Epithelial cell of prostate (primary cell): ENCODE data around the gene PCDH9.
"Not testable (repeated sequence)": the region's sequence is repeated elsewhere in the genome, so short reads cannot be mapped to it uniquely, and the experiment has no call there.

Source experiments
- DNase-seq: peaks from one replicate; pipeline ENCODE4 v3.0.0-alpha.2; 2011; ENCODE audit warnings: low read depth, low spot score
- H3K27ac ChIP-seq: fragments of 450-650 bp; 2 replicates; pipeline ENCODE4 v1.5.1; 2017; ENCODE audit warnings: mild to moderate bottlenecking

The PCDH9 gene

DNA sequence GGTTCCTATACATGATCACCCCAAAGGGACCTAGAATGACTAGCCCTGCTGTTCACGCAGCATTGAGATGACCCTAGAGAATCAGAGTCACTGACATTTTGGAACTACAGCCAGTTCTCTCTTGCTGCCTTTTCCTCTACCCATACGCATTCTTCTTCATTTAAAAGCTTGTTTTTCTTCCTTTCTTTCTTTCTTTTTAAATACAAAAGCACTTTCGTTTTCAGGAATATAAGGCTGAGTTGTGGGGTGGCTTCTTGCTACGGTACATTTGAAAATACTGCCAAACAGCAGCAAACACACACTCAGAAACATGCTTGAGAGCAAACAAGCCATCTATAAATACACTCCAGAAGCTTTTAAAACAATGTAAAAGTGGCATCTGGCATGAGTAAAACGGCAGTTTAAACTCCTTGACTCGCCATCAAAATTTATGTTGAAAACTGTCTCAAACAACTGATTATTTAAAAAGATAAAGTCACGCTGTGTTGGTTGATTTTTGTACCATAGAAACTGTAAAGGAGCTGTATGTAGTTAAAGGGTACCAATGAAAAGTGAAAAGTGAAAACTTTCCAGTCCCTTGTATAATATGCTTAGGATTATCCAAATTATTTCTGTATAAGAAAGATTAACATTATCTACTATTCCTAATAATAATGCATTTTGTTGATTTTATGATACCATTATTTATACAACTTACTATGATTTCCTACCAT, 95.6 kb downstream of the PCDH9 start:
- DNase-seq = no peak
- H3K27ac ChIP-seq = no peak overlapping the region

DNA sequence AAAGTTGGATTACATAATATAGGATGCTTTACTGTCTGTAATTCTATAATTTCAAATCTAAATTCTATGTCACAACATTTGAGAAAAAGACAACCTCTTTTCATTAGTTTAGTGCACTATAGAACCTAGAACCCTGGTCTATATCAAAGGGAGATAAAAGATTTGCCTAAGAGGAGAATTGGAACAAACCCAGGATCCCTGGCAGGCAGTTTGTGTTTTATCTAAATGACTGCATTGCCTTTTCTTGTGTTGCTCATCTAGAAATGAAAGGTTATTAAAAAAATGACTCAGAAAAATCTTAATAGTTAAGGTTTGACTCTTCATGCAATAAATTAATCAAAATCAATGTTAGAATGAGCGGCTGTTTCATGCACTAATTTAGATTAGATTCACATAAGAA, 96.7 kb downstream of the PCDH9 start:
- H3K27ac ChIP-seq = no peak overlapping the region
- DNase-seq = no peak

DNA sequence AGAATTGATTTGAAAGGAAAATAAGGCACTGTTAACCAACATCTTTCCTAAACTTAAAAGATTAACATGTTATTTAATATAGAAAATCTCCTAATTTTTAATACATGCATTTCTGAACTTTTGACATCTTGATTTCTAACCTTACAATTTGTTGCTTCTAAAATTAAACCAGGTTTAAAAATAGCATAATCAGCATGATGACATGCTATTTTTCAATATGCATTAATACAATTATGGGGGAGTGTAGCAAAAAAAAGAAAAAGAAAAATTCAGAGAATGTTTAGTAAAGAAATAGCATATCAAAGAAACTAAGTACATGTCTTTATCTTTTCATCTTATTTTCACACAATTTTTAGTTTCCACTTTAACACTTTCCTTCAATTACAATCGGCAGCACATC, 98.7 kb downstream of the PCDH9 start:
- H3K27ac ChIP-seq = no peak overlapping the region
- DNase-seq = no peak

DNA sequence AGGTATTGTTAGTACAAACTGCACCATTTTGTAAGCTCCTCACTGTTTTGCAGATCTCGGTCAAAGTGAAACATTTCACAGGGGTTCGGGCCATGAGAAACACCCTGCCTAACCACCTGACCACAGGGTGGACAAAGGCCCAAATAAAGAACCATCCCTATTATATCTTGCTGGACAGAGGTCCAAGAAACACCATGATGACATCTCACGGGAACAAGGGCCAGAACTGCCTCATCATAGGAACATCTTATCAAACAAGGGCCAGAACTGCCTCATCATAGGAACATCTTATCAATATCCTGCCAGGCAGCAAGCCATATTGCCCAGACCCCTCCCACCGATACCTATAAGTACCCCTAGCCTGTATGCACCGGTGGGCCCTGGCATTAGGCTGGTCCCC, 99.7 kb downstream of the PCDH9 start:
- H3K27ac ChIP-seq = no peak overlapping the region

DNA sequence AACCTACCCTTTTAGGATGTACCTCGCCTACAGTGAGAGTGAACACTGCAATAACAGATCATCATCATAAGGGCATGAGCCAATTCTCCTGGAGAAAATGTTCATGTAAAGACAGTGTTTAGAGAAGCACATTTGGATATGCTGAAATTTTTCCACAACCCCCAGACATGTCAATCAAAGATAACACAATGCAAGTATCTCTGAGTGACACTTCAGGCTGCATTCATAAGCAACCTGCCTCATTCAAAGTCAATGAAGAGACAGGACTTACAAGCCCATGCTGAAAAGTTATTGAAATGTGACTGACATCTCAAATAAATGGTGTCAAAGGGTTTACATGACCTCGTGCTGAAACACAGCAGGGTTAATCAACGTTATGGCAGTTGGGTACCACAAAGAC, 102.0 kb downstream of the PCDH9 start:
- no peak overlapping the region for H3K27ac ChIP-seq
- no peak for DNase-seq

More for the DNA sequence above, 99.7 kb downstream of the PCDH9 start:
- no peak for DNase-seq

DNA sequence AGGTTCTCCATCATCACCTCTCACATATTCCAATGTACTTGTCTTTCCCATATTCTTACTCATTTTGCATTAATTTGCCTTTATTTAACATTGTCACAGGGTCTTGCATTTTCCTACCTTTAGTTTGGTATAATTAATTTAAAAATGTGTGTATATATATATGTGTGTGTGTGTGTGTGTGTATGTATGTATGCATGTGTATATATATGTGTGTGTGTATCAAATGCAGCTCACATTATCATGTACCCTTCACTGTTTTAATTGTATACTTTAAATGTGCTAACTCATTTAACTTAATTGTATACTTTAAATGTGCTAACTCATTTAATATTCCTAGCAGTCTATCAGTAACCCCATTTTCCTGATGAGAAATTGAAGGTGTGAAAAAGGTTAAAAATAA, 104.5 kb downstream of the PCDH9 start:
- H3K27ac ChIP-seq = no peak overlapping the region
- DNase-seq = no peak

DNA sequence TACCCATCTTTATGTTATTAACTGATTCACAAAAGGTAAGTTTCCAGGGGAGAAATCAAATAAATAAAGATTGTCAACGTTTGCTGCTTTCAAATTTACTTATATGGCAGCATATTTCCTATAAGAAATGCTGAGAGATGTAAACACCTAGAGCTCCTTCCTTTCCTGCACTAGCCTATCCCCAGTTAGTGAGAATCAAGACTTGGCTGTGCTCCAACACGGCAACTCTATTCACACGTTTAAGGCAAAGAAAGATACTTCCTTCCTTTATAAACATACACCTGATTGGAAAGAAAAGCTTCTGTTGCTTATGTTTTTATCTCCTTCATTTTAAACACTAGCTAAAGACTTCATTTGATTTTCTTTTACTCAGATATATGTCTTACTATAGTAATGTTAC, 107.0 kb downstream of the PCDH9 start:
- H3K27ac ChIP-seq = no peak overlapping the region
- no peak for DNase-seq

DNA sequence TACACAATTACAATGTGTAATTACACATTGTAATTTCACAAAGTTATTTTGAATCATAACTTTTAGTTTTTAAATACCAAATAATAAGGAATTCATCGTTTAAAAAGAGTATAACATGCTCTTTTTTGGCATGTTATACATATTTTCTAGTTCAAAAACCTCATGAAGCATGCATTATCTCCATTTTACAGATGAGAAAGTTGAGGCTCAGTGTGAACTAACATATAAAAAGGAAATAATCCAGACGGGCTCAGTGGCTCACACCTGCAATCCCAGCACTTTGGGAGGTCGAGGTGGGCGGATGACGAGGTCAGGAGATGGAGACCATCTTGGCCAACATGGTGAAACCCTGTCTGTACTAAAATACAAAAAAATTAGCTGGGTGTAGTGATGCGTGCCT, 107.9 kb downstream of the PCDH9 start:
- DNase-seq = no peak
- H3K27ac ChIP-seq = no peak overlapping the region

DNA sequence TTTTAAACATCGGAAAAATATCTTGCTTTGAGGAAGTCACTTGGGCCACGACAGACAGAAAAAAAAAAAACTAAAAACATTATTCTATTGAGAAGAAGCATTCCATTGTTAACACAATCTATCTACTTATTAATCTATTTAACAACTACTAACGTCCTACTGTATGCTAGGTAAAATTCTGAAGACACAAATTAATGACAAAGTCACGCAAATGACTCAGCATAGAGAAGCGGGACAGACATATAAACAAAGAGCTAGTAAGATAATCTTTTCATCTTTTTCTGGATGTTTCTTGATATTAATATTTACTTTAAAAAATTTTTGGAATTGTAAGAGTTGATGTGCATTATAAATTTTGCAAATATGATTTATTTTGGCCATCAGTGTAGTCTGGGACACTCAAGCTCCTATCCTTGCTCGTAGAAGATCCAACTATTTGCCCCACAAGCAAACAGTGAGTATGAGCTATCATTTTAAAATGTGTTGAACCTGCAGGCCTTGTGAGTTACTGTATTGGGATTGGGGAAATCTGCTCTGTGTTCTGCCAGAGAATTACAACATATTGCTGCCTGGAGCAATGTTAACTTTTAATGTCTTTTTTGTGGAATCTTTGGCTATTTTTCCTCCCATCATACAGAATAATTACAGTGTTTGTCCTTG, 109.1 kb downstream of the PCDH9 start:
- no peak for DNase-seq
- H3K27ac ChIP-seq = peak overlapping the region; percentile 1

DNA sequence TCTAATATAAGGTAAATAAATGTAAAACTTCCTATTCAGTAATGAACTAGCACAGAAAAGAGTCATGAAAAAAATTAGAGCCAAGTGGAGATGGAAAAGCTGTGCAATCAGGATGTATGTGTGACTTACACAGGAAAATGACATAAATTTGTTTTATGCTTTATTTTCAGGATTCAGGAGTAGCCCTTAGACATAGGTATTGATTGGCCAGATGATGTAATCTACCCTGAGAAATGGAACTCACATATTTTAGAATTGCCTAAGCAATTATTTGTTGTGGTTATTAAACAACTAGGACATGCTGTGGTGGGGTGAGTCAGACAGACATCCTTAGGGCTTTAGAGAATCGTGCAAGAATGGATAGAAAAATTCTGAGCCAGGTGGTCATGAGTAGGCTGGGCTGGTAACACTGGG, 110.6 kb downstream of the PCDH9 start:
- peak; percentile 58 for DNase-seq
- peak overlapping the region; percentile 47 for H3K27ac ChIP-seq

DNA sequence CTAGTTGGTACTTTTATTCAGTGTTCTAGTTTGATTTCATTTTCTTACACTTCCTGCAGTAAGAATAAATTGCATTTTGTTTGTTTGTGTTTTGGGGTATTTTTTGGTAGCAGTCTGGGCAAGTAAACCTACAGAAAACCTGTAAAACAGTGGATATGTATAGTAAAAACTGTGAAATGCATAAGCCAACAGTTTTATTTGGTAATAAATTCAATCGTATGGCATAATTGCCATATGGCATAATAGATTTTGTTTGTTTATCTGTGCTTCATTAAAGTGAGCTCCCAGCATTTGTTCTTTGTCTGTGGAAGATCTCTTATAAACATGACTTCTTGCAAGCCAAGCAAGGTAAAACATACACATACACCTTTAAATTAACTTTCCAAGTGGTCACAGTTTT, 111.9 kb downstream of the PCDH9 start:
- no peak overlapping the region for H3K27ac ChIP-seq
- no peak for DNase-seq

DNA sequence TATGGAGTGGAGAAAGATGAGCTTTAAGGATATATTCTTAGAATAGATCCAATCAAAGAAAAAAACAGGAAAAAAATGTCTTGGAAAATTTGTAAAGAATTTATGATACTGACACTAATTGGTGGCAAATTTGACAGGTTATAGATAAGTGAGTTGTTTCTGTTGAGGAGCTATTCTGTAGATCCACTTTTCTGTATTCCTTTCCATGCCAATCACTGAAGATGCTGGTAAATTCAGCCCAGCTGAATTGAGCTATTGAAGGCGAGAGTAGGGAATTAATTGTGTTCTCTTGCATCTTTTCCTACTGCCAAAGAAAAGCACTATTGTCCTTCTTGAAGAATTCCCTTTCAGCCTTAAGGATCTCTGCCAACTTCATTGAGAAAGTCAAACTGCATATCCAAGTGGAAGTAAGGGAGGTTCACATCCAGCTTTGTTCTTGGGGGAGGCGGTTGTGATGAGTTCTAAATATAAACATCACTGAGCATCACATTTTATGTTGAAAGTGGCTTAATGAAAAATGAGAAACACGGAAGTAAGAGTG, 113.1 kb downstream of the PCDH9 start:
- no peak for DNase-seq
- H3K27ac ChIP-seq = no peak overlapping the region

DNA sequence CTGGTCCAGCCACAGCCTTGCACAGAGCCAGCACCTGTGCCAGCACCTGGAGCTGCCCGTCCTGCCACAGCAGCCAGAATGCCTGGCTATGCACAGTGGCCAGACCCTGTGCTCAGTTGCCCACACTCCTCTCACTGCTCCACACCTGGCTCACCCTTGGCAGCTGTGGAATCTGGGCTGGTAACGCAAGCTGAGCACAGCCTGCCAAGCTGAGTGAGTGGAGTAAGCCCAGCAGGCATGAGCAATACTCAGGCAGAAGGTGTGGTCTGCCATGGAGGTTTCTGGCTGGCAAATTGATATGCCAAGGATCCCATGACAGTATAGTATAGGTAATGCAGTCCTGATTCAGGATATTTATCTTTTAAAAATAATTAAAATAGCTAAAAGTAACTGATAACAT, 122.2 kb downstream of the PCDH9 start:
- H3K27ac ChIP-seq = no peak overlapping the region
- DNase-seq = peak; percentile 12

DNA sequence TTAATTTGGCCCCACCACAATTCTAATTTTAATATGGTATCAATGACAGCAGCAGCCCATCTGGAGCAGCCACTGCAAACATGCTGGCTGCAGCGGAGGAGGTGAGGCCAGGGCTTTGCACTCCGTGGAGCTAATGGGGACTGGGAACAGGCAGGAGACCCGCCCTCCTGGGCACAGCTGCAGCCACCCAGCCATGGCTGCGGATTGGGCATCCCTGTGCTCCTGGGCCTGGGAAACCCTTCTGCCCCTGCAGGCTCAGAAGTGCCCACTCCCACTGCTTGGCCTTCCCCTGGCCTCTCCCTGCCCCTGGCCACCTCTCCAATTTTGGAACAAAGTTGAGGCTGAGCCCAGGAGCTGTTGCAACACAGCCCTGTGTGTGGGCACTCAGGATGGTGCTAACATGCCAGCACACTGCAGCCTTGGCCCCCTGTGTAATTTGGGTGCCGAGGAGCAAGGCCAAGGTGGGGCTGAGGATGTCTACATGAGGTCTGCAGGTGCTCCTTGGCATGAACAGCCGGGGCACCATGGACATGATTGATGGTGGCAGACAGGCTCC, 123.6 kb downstream of the PCDH9 start:
- DNase-seq = no peak
- H3K27ac ChIP-seq = no peak overlapping the region

DNA sequence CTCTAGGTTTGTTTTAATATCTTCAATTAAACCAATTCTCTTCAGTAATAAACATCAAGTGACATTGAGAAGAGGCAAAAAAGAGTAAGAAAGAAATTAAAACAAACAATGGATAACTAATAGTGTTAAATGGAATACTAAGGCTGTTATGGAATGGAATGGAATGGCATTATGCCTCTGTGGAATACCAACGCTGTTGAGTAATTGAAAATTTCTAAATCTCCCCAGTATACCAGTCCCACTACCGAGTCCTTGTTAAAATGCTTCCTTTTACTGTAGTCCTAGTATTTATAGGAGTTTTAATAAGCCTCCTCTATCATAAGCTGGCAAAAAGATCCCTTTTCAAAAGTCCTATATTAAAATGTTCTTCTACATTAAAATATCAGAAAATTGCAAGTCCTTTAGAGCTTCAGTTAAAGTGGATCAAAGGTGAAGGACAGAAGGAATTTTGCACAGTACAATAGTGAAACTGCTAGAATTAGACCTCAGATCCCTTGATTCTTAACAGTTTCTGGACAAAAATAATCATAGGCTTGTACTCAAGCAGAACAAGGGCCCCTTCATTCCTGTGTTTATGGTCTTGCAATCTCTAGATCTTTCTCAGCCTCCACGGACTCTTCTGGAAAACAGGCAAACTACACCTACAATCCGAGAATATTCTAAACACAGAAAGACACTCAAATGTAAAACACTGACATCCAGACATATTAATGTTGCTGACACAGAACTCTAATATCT, 128.2 kb downstream of the PCDH9 start:
- H3K27ac ChIP-seq = no peak overlapping the region
- DNase-seq = no peak

DNA sequence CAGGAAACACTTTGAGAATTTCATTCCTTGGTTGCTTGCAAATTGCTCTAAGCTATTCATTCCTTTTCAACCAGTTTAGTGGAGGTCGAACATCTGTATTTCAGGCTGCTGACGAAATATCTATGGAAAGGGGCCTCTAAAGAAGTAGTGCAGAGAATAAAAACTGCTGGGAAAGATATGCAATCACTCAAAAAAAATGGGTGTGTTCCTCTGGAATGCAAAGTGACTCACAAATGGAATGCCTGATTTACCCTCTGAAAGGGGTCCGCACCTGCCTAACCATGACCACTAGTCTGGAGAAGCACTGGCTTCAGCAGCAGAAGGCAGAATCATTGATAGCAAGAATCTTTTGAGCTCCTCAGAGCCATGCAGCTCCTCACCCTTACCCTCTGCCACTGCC, 129.4 kb downstream of the PCDH9 start:
- no peak overlapping the region for H3K27ac ChIP-seq
- DNase-seq = no peak

DNA sequence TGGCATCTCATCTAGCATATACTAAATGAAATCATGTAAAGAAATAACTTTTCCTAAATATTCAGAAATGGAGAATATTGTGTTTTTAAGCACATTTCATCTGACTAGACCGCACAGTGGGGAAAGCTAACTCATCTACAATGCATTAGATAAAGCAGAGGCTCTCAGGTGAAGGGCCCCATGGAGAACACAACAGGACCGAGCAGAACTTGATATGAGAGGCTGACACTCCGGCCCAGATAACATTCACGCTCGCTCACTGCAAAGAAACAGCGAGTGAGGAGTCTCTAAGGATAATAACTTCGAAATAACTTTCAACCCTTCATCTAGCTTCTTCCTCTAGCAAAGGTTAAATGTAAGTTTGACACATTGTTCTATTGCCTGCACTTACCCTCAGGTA, 130.6 kb downstream of the PCDH9 start:
- no peak for DNase-seq
- H3K27ac ChIP-seq = no peak overlapping the region

DNA sequence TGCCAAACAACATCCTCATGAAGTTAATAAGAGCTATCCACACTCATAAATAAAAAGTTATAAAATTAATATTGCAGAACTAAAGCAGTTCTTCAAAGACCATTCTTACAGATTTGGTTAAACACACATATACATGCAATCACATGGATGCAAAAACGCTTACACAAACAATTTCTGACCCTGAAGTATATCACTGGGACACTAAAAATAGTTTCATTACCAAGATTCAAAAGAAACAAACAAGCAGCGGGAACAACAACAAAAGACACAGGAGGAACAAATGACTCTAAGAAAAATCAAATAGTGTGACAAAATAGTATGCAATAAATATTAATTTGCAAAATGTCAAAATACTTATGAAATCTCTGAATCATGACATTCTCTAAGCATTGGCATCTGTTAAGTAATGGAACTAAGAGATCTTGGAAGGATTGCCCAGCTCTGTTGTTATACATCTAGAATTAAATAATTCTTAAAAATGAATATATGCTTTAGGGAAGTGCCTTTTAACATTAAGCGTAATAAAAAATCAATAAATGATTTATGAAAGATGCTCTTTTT, 132.2 kb downstream of the PCDH9 start:
- no peak overlapping the region for H3K27ac ChIP-seq
- DNase-seq = no peak

DNA sequence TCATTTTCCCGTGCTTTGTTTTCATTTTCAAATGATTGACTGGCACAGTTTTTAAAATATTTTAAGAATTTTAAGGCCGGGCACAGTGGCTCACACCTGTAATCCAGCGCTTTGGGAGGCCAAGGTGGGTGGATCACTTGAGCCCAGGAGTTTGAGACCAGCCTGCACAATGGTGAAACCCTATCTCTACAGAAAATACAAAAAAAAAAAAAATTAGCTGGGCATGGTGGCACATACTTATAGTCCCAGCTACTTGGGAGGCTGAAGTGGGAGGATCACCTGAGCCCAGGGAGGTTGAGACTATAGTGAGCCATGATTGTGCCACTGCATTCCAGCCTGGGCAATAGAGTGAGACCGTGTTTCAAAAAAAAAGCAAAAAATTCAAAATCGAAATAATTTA, 133.2 kb downstream of the PCDH9 start:
- not testable (repeated sequence) for DNase-seq, H3K27ac ChIP-seq

DNA sequence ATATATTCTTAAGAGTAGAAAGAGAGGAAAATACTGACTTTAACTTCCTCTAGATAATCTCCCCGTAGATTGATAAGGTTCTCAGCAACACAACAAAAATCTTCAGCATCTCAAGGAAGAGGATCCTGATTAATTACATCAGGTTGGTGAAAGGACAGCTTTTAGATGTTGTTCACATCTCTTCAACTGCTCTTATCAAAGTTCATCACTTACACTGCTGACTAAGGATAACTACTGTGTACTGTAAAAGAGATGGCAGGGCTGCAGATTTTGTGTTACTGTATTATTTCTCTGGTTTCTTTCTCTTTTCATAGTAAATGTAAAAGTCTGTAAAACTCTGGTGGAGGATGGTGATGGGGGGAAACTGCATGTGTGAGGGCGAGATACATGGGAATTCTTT, 133.7 kb downstream of the PCDH9 start:
- no peak overlapping the region for H3K27ac ChIP-seq
- DNase-seq = no peak

DNA sequence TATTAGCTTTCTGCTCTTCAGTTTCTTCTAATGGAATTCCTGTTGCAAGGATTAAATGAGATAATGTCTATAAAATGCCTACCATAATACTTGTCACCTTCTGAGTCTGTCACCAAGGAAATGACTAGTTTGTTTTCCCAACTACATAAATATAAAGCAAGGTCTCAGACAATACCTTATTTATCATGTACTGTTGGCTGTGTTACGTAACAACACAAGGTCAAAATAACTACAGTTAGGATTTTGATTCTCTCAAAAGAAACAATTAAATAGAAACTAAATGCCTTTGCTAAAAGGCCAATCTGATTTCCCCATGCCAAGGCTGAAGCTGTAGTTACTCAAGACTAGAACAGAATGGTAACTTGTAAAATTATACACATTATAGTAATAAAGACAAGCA, 134.5 kb downstream of the PCDH9 start:
- DNase-seq = no peak
- H3K27ac ChIP-seq = no peak overlapping the region
